Activated CD4-positive, alpha-beta T cell treated with anti-CD3 and anti-CD28 coated beads, Interleukin-2, amount 10 ng/mL, durations not matched to agents 24 days and 14 days (primary cell): ENCODE results near the gene LCORL. TPM values are rescaled to one million over a fixed set of nuclear protein-coding genes. Genes with fewer than 3 reads are reported as not detected.

Experiments used
- DNase-seq: peaks from one replicate; pipeline ENCODE4 v3.0.0; 2022
- H3K27ac Mint-ChIP-seq: one replicate; pipeline ENCODE4 v1.8.0; 2022; ENCODE audit warnings: mild to moderate bottlenecking, mixed read lengths
- H3K27me3 Mint-ChIP-seq: one replicate; pipeline ENCODE4 v1.8.0; 2022; ENCODE audit warnings: mixed read lengths
- H3K36me3 Mint-ChIP-seq: one replicate; pipeline ENCODE4 v1.8.0; 2022; ENCODE audit warnings: low read depth, mild to moderate bottlenecking, mixed read lengths
- H3K4me1 Mint-ChIP-seq: one replicate; pipeline ENCODE4 v1.8.0; 2021; ENCODE audit warnings: mixed read lengths
- H3K4me3 Mint-ChIP-seq: one replicate; pipeline ENCODE4 v1.8.0; 2022; ENCODE audit warnings: mild to moderate bottlenecking, moderate library complexity, mixed read lengths
- H3K9me3 Mint-ChIP-seq: one replicate; pipeline ENCODE4 v1.8.0; 2021; ENCODE audit warnings: mixed read lengths
- intact Hi-C: fragments of 100-400 bp; cut with micrococcal nuclease; formaldehyde crosslinking; loops from one replicate; pipeline ENCODE4 v1.15.1; 2023
- total RNA-seq: library from RNA; stranded (reverse); gene quantifications from 2 replicates; pipeline ENCODE4 v1.2.3, GENCODE V29; 2022

Gene LCORL
- 8.7 and 9.3 TPM in 2 replicates for total RNA-seq

GRCh38 chr4:18021720-18022571 is at the start of gene LCORL:
Gene LCORL (minus strand): TSS chr4:18021755. CDS start chr4:18021751, 4 bp downstream.
- peak within 1 kb of the TSS; percentile 88 for H3K27ac Mint-ChIP-seq
- H3K36me3 Mint-ChIP-seq, result peaks cover 3% of the 10 kb centered on the region
- H3K4me3 Mint-ChIP-seq, result peak within 1 kb of the TSS; percentile 95
- H3K27me3 Mint-ChIP-seq, result peaks cover 61% of the 10 kb centered on the region
- DNase-seq, result peak; percentile 96
- intact Hi-C loops, result loop anchor here (1.0 kb wide), 4 partner anchors 35 to 445 kb away; partner anchors contain the start of genes DCAF16, LAP3, MED28 and NCAPG
- no peaks in the 10 kb centered on the region for H3K9me3 Mint-ChIP-seq
- H3K4me1 Mint-ChIP-seq, result peaks cover 17% of the 10 kb centered on the region

GRCh38 chr4:18069810-18070209 is 48.3 kb upstream of the LCORL start:
- peaks cover 29% of the 10 kb centered on the region for H3K27me3 Mint-ChIP-seq
- no peaks in the 10 kb centered on the region for H3K4me1 Mint-ChIP-seq
- H3K27ac Mint-ChIP-seq, result no peak overlapping the region
- intact Hi-C loops, result no loop called here
- no peak for DNase-seq
- no peak overlapping the region for H3K4me3 Mint-ChIP-seq
- H3K36me3 Mint-ChIP-seq, result no peaks in the 10 kb centered on the region
- H3K9me3 Mint-ChIP-seq, result peaks cover 9% of the 10 kb centered on the region

GRCh38 chr4:18067031-18067430 is 45.5 kb upstream of the LCORL start:
- Mint-ChIP-seq H3K9me3 (peaks cover 17% of the 10 kb centered on the region), H3K36me3 (no peaks in the 10 kb centered on the region), H3K4me1 (no peaks in the 10 kb centered on the region), H3K27ac (no peak overlapping the region), H3K27me3 (peaks cover 35% of the 10 kb centered on the region), H3K4me3 (no peak overlapping the region)
- DNase-seq, result no peak
- intact Hi-C loops, result no loop called here

GRCh38 chr4:18063079-18063478 is 41.5 kb upstream of the LCORL start:
- no peaks in the 10 kb centered on the region for H3K36me3 Mint-ChIP-seq
- no peak overlapping the region for H3K27ac Mint-ChIP-seq
- intact Hi-C loops, result no loop called here
- H3K27me3 Mint-ChIP-seq, result peaks cover 34% of the 10 kb centered on the region
- peaks cover 2% of the 10 kb centered on the region for H3K4me1 Mint-ChIP-seq
- DNase-seq, result no peak
- peaks cover 17% of the 10 kb centered on the region for H3K9me3 Mint-ChIP-seq
- H3K4me3 Mint-ChIP-seq, result no peak overlapping the region

GRCh38 chr4:18057821-18058533 is 36.4 kb upstream of the LCORL start:
- H3K4me3 Mint-ChIP-seq, result no peak overlapping the region
- intact Hi-C loops, result loop anchor here (1.0 kb wide), 1 partner anchor 36 kb away; no protein-coding TSS in a partner anchor
- H3K27ac Mint-ChIP-seq, result no peak overlapping the region
- peaks cover 7% of the 10 kb centered on the region for H3K9me3 Mint-ChIP-seq
- H3K27me3 Mint-ChIP-seq, result peaks cover 38% of the 10 kb centered on the region
- H3K36me3 Mint-ChIP-seq, result no peaks in the 10 kb centered on the region
- no peak for DNase-seq
- peaks cover 17% of the 10 kb centered on the region for H3K4me1 Mint-ChIP-seq

- intact Hi-C loops, result no loop called here
- Mint-ChIP-seq H3K4me1 (peaks cover 17% of the 10 kb centered on the region), H3K36me3 (no peaks in the 10 kb centered on the region), H3K27me3 (peaks cover 41% of the 10 kb centered on the region), H3K27ac (no peak overlapping the region), H3K4me3 (no peak overlapping the region), H3K9me3 (peaks cover 3% of the 10 kb centered on the region)
- peak; percentile 60 for DNase-seq
Measured at GRCh38 chr4:18056030-18056429, 34.5 kb upstream of the LCORL start.

- DNase-seq, result no peak
- Mint-ChIP-seq H3K4me3 (no peak overlapping the region), H3K27me3 (peaks cover 34% of the 10 kb centered on the region), H3K4me1 (peaks cover 9% of the 10 kb centered on the region), H3K36me3 (no peaks in the 10 kb centered on the region), H3K27ac (no peak overlapping the region), H3K9me3 (peaks cover 3% of the 10 kb centered on the region)
- intact Hi-C loops, result no loop called here
Measured at GRCh38 chr4:18052158-18052557, 30.6 kb upstream of the LCORL start.

GRCh38 chr4:18051281-18051680 is 29.7 kb upstream of the LCORL start:
- DNase-seq, result no peak
- Mint-ChIP-seq H3K27me3 (peaks cover 32% of the 10 kb centered on the region), H3K36me3 (no peaks in the 10 kb centered on the region), H3K27ac (no peak overlapping the region), H3K4me1 (peaks cover 8% of the 10 kb centered on the region), H3K4me3 (no peak overlapping the region), H3K9me3 (peaks cover 3% of the 10 kb centered on the region)
- intact Hi-C loops, result no loop called here

GRCh38 chr4:18050448-18050847 is 28.9 kb upstream of the LCORL start:
- H3K27me3 Mint-ChIP-seq, result peaks cover 28% of the 10 kb centered on the region
- intact Hi-C loops, result no loop called here

GRCh38 chr4:18049446-18049845 is 27.9 kb upstream of the LCORL start:
- H3K4me3 Mint-ChIP-seq, result no peak overlapping the region
- peaks cover 3% of the 10 kb centered on the region for H3K9me3 Mint-ChIP-seq
- no peaks in the 10 kb centered on the region for H3K36me3 Mint-ChIP-seq
- DNase-seq, result no peak
- H3K4me1 Mint-ChIP-seq, result no peaks in the 10 kb centered on the region
- peaks cover 28% of the 10 kb centered on the region for H3K27me3 Mint-ChIP-seq
- H3K27ac Mint-ChIP-seq, result no peak overlapping the region
- intact Hi-C loops, result no loop called here

More at GRCh38 chr4:18050448-18050847, 28.9 kb upstream of the LCORL start:
- DNase-seq, result no peak
- Mint-ChIP-seq H3K4me1 (peaks cover 2% of the 10 kb centered on the region), H3K36me3 (no peaks in the 10 kb centered on the region), H3K9me3 (peaks cover 3% of the 10 kb centered on the region), H3K27ac (no peak overlapping the region), H3K4me3 (no peak overlapping the region)

- no peaks in the 10 kb centered on the region for H3K4me1 Mint-ChIP-seq
Measured at GRCh38 chr4:18042754-18043153, 21.2 kb upstream of the LCORL start.

GRCh38 chr4:18042012-18042411 is 20.5 kb upstream of the LCORL start:
- Mint-ChIP-seq H3K27ac (no peak overlapping the region), H3K9me3 (no peaks in the 10 kb centered on the region), H3K4me1 (no peaks in the 10 kb centered on the region), H3K36me3 (no peaks in the 10 kb centered on the region), H3K27me3 (peaks cover 26% of the 10 kb centered on the region), H3K4me3 (no peak overlapping the region)
- intact Hi-C loops, result no loop called here
- no peak for DNase-seq

More at GRCh38 chr4:18042754-18043153, 21.2 kb upstream of the LCORL start:
- H3K4me3 Mint-ChIP-seq, result no peak overlapping the region
- intact Hi-C loops, result no loop called here
- no peak for DNase-seq
- H3K27me3 Mint-ChIP-seq, result peaks cover 24% of the 10 kb centered on the region
- no peak overlapping the region for H3K27ac Mint-ChIP-seq
- no peaks in the 10 kb centered on the region for H3K36me3 Mint-ChIP-seq
- no peaks in the 10 kb centered on the region for H3K9me3 Mint-ChIP-seq

GRCh38 chr4:18041114-18041513 is 19.6 kb upstream of the LCORL start:
- Mint-ChIP-seq H3K36me3 (no peaks in the 10 kb centered on the region), H3K4me3 (no peak overlapping the region), H3K9me3 (no peaks in the 10 kb centered on the region), H3K27me3 (peaks cover 28% of the 10 kb centered on the region), H3K4me1 (no peaks in the 10 kb centered on the region), H3K27ac (no peak overlapping the region)
- no peak for DNase-seq
- intact Hi-C loops, result no loop called here

- no peaks in the 10 kb centered on the region for H3K36me3 Mint-ChIP-seq
- no peak overlapping the region for H3K4me3 Mint-ChIP-seq
- DNase-seq, result no peak
- H3K4me1 Mint-ChIP-seq, result no peaks in the 10 kb centered on the region
- intact Hi-C loops, result no loop called here
- no peak overlapping the region for H3K27ac Mint-ChIP-seq
- H3K27me3 Mint-ChIP-seq, result peaks cover 29% of the 10 kb centered on the region
- H3K9me3 Mint-ChIP-seq, result no peaks in the 10 kb centered on the region
Measured at GRCh38 chr4:18039113-18039512, 17.6 kb upstream of the LCORL start.
